Subcutaneous preadipocyte (primary cell): Measurements from ENCODE around the gene LRRC4C. TPM values are rescaled to one million over a fixed set of nuclear protein-coding genes. Genes with fewer than 3 reads are reported as not detected.

Source experiments
- small RNA-seq: library from RNA; depleted of rRNA; stranded (forward); fragments of <200 nt; gene quantifications from one replicate; pipeline ENCODE3, GENCODE V24; 2012
- total RNA-seq: library from RNA; depleted of rRNA; stranded (reverse); fragments of >200 nt; gene quantifications from 2 replicates; pipeline ENCODE4 v1.2.3, GENCODE V29; 2012

The LRRC4C gene
- total RNA-seq = not detected in 2 replicates

GRCh38 chr11:41459465-41460401, at the start of gene LRRC4C:
Gene LRRC4C (minus strand): TSS chr11:41459652.

Small RNA genes within 50 kb of the gene (small RNA-seq; reads per million reads assigned to genes)
- gene RF00019 = not detected
- gene RNU6-365P = not detected
